ENCODE data around the gene MAPKAPK2. TPM values are rescaled to one million over a fixed set of nuclear protein-coding genes. Genes with fewer than 3 reads are reported as not detected.

Gene MAPKAPK2
- polyA plus RNA-seq, 1 donor from 2014 or later: 9.0 TPM

DNA sequence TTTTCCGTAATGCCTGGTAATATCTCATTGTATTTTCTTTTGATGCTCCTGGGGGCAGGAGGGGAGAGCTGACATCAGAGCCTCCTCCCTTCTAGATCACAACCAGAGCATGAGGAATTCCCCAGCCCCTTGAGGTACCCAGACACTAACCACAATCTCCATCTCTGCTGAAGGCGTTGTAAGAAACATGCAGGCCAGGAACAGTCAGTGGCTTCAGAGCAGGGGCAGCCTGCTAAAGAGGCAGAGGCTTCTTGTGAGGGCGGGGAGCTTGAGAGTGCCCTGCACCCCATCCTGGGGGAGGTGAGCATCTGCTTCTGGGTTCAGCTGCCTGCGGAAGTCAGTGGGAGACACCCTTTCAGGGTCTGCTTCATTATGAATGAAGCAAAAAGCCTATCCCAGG, 19.0 kb downstream of the MAPKAPK2 start:
- Histone ChIP-seq H3K4me3 (ENCODE audit: low read length) (no peak overlapping the region), H3K36me3 (ENCODE audit: insufficient read depth, low read length) (no peaks in the 10 kb centered on the region), H4K20me1 (ENCODE audit: insufficient read depth) (no peaks in the 10 kb centered on the region), H3F3A (ENCODE audit: insufficient read depth, low read length, poor library complexity, severe bottlenecking) (no peaks in the 10 kb centered on the region), H3K27ac (ENCODE audit: low read length) (no peak overlapping the region), H3K9ac (ENCODE audit: low read length) (no peak overlapping the region), H3K9me2 (ENCODE audit: insufficient read depth, low read length) (no peaks in the 10 kb centered on the region), H2AFZ (ENCODE audit: low read depth, low read length) (no peak overlapping the region), H3K4me2 (ENCODE audit: low read length) (no peak overlapping the region), H3K79me2 (replicated peaks; ENCODE audit: insufficient read depth, low read length) (peaks cover 40% of the 10 kb centered on the region), H3K27me3 (ENCODE audit: insufficient read depth, low read depth, low read length) (no peaks in the 10 kb centered on the region), H3K9me3 (ENCODE audit: low read length) (no peaks in the 10 kb centered on the region)
- no peak for TF ChIP-seq POLR2AphosphoS5 (IDR thresholded peaks at IDR 0.05)
- no peak for TF ChIP-seq EZH2 (IDR thresholded peaks at IDR 0.05; ENCODE audit: borderline replicate concordance, insufficient read depth, low read length, poor library complexity, severe bottlenecking)
- TF ChIP-seq TAF1 (IDR thresholded peaks at IDR 0.05; ENCODE audit: low read depth): no peak
- TF ChIP-seq, protein P1, sequence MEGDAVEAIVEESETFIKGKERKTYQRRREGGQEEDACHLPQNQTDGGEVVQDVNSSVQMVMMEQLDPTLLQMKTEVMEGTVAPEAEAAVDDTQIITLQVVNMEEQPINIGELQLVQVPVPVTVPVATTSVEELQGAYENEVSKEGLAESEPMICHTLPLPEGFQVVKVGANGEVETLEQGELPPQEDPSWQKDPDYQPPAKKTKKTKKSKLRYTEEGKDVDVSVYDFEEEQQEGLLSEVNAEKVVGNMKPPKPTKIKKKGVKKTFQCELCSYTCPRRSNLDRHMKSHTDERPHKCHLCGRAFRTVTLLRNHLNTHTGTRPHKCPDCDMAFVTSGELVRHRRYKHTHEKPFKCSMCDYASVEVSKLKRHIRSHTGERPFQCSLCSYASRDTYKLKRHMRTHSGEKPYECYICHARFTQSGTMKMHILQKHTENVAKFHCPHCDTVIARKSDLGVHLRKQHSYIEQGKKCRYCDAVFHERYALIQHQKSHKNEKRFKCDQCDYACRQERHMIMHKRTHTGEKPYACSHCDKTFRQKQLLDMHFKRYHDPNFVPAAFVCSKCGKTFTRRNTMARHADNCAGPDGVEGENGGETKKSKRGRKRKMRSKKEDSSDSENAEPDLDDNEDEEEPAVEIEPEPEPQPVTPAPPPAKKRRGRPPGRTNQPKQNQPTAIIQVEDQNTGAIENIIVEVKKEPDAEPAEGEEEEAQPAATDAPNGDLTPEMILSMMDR (IDR thresholded peaks at IDR 0.05; ENCODE audit: poor library complexity, severe bottlenecking): no peak

DNA sequence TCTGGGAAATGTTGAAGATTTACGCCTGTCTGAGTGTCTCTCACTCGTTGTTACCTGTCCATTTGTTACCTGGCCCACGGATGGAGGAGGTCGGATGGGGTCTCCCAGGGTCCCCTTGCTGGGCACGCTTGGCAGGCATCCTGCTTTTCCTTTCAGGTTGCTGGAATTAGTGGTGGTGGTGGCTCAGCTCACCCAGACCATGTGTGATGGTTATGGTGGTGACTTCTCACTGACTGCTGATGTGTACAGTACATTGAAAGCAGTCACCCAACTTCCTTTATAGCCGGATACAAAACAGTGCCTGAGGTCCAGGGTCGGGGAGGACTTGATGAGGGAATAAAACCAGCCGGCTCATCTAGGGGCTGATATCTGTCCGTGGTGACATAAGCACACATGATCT, 19.5 kb downstream of the MAPKAPK2 start:
- no peaks in the 10 kb centered on the region for H3F3A ChIP-seq (ENCODE audit: insufficient read depth, low read length, poor library complexity, severe bottlenecking)
- H3K9me3 ChIP-seq (ENCODE audit: low read length): no peaks in the 10 kb centered on the region
- H3K9ac ChIP-seq (ENCODE audit: low read length): no peak overlapping the region
- no peak overlapping the region for H3K27ac ChIP-seq (ENCODE audit: low read length)
- H2AFZ ChIP-seq (ENCODE audit: low read depth, low read length): no peak overlapping the region
- no peak overlapping the region for H3K4me2 ChIP-seq (ENCODE audit: low read length)
- H3K36me3 ChIP-seq (ENCODE audit: insufficient read depth, low read length): no peaks in the 10 kb centered on the region
- H3K27me3 ChIP-seq (ENCODE audit: insufficient read depth, low read depth, low read length): no peaks in the 10 kb centered on the region
- no peaks in the 10 kb centered on the region for H3K9me2 ChIP-seq (ENCODE audit: insufficient read depth, low read length)
- no peak overlapping the region for H3K4me3 ChIP-seq (ENCODE audit: low read length)
- TF ChIP-seq RAD21 (conservative IDR thresholded peaks at IDR 0.05): no peak
- TF ChIP-seq TAF1 (IDR thresholded peaks at IDR 0.05; ENCODE audit: low read depth): no peak
- TF ChIP-seq EZH2 (IDR thresholded peaks at IDR 0.05; ENCODE audit: borderline replicate concordance, insufficient read depth, low read length, poor library complexity, severe bottlenecking): no peak
- TF ChIP-seq, protein P2, sequence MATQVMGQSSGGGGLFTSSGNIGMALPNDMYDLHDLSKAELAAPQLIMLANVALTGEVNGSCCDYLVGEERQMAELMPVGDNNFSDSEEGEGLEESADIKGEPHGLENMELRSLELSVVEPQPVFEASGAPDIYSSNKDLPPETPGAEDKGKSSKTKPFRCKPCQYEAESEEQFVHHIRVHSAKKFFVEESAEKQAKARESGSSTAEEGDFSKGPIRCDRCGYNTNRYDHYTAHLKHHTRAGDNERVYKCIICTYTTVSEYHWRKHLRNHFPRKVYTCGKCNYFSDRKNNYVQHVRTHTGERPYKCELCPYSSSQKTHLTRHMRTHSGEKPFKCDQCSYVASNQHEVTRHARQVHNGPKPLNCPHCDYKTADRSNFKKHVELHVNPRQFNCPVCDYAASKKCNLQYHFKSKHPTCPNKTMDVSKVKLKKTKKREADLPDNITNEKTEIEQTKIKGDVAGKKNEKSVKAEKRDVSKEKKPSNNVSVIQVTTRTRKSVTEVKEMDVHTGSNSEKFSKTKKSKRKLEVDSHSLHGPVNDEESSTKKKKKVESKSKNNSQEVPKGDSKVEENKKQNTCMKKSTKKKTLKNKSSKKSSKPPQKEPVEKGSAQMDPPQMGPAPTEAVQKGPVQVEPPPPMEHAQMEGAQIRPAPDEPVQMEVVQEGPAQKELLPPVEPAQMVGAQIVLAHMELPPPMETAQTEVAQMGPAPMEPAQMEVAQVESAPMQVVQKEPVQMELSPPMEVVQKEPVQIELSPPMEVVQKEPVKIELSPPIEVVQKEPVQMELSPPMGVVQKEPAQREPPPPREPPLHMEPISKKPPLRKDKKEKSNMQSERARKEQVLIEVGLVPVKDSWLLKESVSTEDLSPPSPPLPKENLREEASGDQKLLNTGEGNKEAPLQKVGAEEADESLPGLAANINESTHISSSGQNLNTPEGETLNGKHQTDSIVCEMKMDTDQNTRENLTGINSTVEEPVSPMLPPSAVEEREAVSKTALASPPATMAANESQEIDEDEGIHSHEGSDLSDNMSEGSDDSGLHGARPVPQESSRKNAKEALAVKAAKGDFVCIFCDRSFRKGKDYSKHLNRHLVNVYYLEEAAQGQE (IDR thresholded peaks at IDR 0.05; ENCODE audit: borderline replicate concordance): no peak
- TF ChIP-seq SMC3 (conservative IDR thresholded peaks at IDR 0.05; ENCODE audit: poor library complexity): no peak
- TF ChIP-seq MXI1 (conservative IDR thresholded peaks at IDR 0.05; ENCODE audit: poor library complexity, severe bottlenecking): no peak
- no peak for TF ChIP-seq POLR2AphosphoS5 (IDR thresholded peaks at IDR 0.05)
- TF ChIP-seq EP300 (conservative IDR thresholded peaks at IDR 0.05; ENCODE audit: poor library complexity, severe bottlenecking): no peak
- TF ChIP-seq, protein P1 (IDR thresholded peaks at IDR 0.05; ENCODE audit: poor library complexity, severe bottlenecking): no peak
- peaks cover 39% of the 10 kb centered on the region for H3K79me2 ChIP-seq (replicated peaks; ENCODE audit: insufficient read depth, low read length)
- no peaks in the 10 kb centered on the region for H4K20me1 ChIP-seq (ENCODE audit: insufficient read depth)
